Stomach (tissue), 4 donors: Measurements from ENCODE around the gene SH2D5.

Experiments
- CTCF ChIP-seq, 7 experiments: fragments of 450-650 bp in 4 of 7; fragments of 200-600 bp in 3 of 7; sonication (generic) in 3 of 7; IDR thresholded peaks; one replicate each; pipeline ENCODE4 v1.5.1; 2016 to 2019; ENCODE audit warnings: antibody characterized with exemption in 7 of 7, control low read depth in 2 of 7, mild to moderate bottlenecking in 1 of 7
- POLR2AphosphoS5 ChIP-seq, 3 donors: sonication (generic); formaldehyde crosslinking; IDR thresholded peaks; one replicate each; pipeline ENCODE4 v1.6.1; 2016; ENCODE audit warnings: antibody characterized with exemption in 3 of 3

GRCh38 chr1:20715406-20715805 lies 17.1 kb downstream of the SH2D5 start:
- TF ChIP-seq CTCF (IDR thresholded peaks at IDR 0.05) (no peak), POLR2AphosphoS5 (IDR thresholded peaks at IDR 0.05) (no peak)
